SU-DHL-6 (cell line): ENCODE results near the gene HINT2.

ENCODE experiments used
- CTCF ChIP-seq: fragments of 200-600 bp; sonication (generic); IDR thresholded peaks from one replicate; pipeline ENCODE4 v1.5.1; 2017; ENCODE audit warnings: antibody characterized with exemption, mild to moderate bottlenecking, low read length, moderate library complexity; ENCODE audit not compliant: insufficient read depth, poor library complexity, severe bottlenecking
- EZH2phosphoT487 ChIP-seq: fragments of 200-600 bp; sonication (generic), shearing (Covaris generic); conservative IDR thresholded peaks from 2 replicates; pipeline ENCODE4 v1.6.1; 2018; ENCODE audit warnings: mild to moderate bottlenecking, antibody characterized with exemption, low read length, moderate library complexity, mixed read lengths

- no peak for TF ChIP-seq CTCF
- TF ChIP-seq EZH2phosphoT487 = no peak
These were observed 14.4 kb upstream of the HINT2 start, which contains the start of gene TMEM8B for GRCh38 chr9:35829084-35829763.
